ENCODE data around the gene NDRG2. TPM values are rescaled to one million over a fixed set of nuclear protein-coding genes. Genes with fewer than 3 reads are reported as not detected.

The NDRG2 gene
- total RNA-seq, 1 donor from 2014 or later, result 45.9 TPM

GRCh38 chr14:21068521-21069387 lies 43.9 kb upstream of the NDRG2 start:
- peak; percentile 67 for DNase-seq (ENCODE audit: low spot score)
- Mint-ChIP-seq H3K4me3 (ENCODE audit: unreplicated experiment) (peak overlapping the region; percentile 83), H3K9me3 (ENCODE audit: unreplicated experiment) (no peaks in the 10 kb centered on the region), H3K27ac (ENCODE audit: unreplicated experiment) (no peak overlapping the region), H3K4me1 (ENCODE audit: unreplicated experiment) (peaks cover 15% of the 10 kb centered on the region), H3K27me3 (ENCODE audit: unreplicated experiment) (peaks cover 17% of the 10 kb centered on the region), H3K36me3 (ENCODE audit: low read depth, unreplicated experiment) (peaks cover 5% of the 10 kb centered on the region)
- TF ChIP-seq CTCF (IDR thresholded peaks at IDR 0.05; ENCODE audit: unreplicated experiment), result peak; percentile 51

- Mint-ChIP-seq H3K9me3 (ENCODE audit: unreplicated experiment) (no peaks in the 10 kb centered on the region), H3K4me3 (ENCODE audit: unreplicated experiment) (no peak overlapping the region), H3K36me3 (ENCODE audit: low read depth, unreplicated experiment) (no peaks in the 10 kb centered on the region), H3K27me3 (ENCODE audit: unreplicated experiment) (peaks cover 11% of the 10 kb centered on the region), H3K4me1 (ENCODE audit: unreplicated experiment) (peaks cover 20% of the 10 kb centered on the region), H3K27ac (ENCODE audit: unreplicated experiment) (no peak overlapping the region)
- DNase-seq (ENCODE audit: low spot score), result no peak
- no peak for TF ChIP-seq CTCF (IDR thresholded peaks at IDR 0.05; ENCODE audit: unreplicated experiment)
These were observed 42.1 kb upstream of the NDRG2 start for GRCh38 chr14:21066882-21067502.

- Mint-ChIP-seq H3K9me3 (ENCODE audit: unreplicated experiment) (no peaks in the 10 kb centered on the region), H3K27ac (ENCODE audit: unreplicated experiment) (peak overlapping the region; percentile 87)
- no peak for TF ChIP-seq CTCF (IDR thresholded peaks at IDR 0.05; ENCODE audit: unreplicated experiment)
These were observed 38.6 kb upstream of the NDRG2 start for GRCh38 chr14:21063479-21063878.

GRCh38 chr14:21061347-21061668 lies 36.4 kb upstream of the NDRG2 start:
- Mint-ChIP-seq H3K4me3 (ENCODE audit: unreplicated experiment) (no peak overlapping the region), H3K36me3 (ENCODE audit: low read depth, unreplicated experiment) (no peaks in the 10 kb centered on the region), H3K9me3 (ENCODE audit: unreplicated experiment) (no peaks in the 10 kb centered on the region), H3K27me3 (ENCODE audit: unreplicated experiment) (peaks cover 6% of the 10 kb centered on the region), H3K27ac (ENCODE audit: unreplicated experiment) (no peak overlapping the region), H3K4me1 (ENCODE audit: unreplicated experiment) (peaks cover 5% of the 10 kb centered on the region)
- DNase-seq (ENCODE audit: low spot score), result no peak
- no peak for TF ChIP-seq CTCF (IDR thresholded peaks at IDR 0.05; ENCODE audit: unreplicated experiment)

More at GRCh38 chr14:21063479-21063878, 38.6 kb upstream of the NDRG2 start:
- Mint-ChIP-seq H3K27me3 (ENCODE audit: unreplicated experiment) (peaks cover 8% of the 10 kb centered on the region), H3K36me3 (ENCODE audit: low read depth, unreplicated experiment) (no peaks in the 10 kb centered on the region), H3K4me3 (ENCODE audit: unreplicated experiment) (peak overlapping the region; percentile 43), H3K4me1 (ENCODE audit: unreplicated experiment) (peaks cover 5% of the 10 kb centered on the region)
- DNase-seq (ENCODE audit: low spot score), result no peak

All from endothelial cell (in vitro differentiated cells).